GM06990 (cell line): Measurements from ENCODE around the gene STAT1.

Experiments used
- DNase-seq: peaks from one replicate; pipeline ENCODE4 v3.0.0-alpha.2; 2011; ENCODE audit not compliant: insufficient read length; ENCODE audit errors: extremely low read depth
- H3K27me3 ChIP-seq: replicated peaks from 2 replicates; pipeline ENCODE4 v1.6.0; 2011; ENCODE audit warnings: low read length; ENCODE audit not compliant: control insufficient read depth, insufficient read depth
- H3K36me3 ChIP-seq: 2 replicates; pipeline ENCODE4 v1.5.1; 2011; ENCODE audit warnings: low read length; ENCODE audit not compliant: control insufficient read depth, insufficient read depth
- H3K4me3 ChIP-seq: replicated peaks from 2 replicates; pipeline ENCODE4 v1.5.1; 2011; ENCODE audit warnings: low read depth, mild to moderate bottlenecking, control low read depth, low read length
- CTCF ChIP-seq: IDR thresholded peaks from 2 replicates; pipeline ENCODE4 v1.5.1; 2011; ENCODE audit warnings: low read length, control low read depth, mild to moderate bottlenecking, inconsistent platforms; ENCODE audit not compliant: insufficient read depth, poor library complexity, severe bottlenecking

Gene STAT1

DNA sequence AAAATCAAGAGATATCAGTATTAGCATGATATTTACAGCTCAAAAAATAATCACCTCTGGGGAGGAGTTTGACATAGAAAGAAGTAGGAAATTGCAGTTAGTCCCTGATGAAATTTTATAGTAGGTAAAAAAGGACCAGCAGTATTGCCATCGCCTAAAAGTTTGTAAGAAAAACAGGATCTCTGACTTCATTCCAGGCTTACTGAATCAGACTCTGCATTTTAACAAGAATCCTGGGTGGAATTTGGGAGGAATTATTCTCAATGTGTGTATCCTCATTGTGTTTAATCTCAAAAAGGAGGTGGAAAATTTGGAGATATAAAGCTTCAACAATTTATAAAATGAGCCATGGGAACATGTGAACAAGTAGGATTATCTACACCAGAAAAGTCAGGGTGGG, 31.2 kb upstream of the STAT1 start:
- no peak for TF ChIP-seq CTCF
- no peak for DNase-seq
- H3K4me3 ChIP-seq, result no peak overlapping the region

GRCh38 chr2:191043438-191043837, 29.5 kb upstream of the STAT1 start:
- no peak for TF ChIP-seq CTCF
- DNase-seq, result no peak
- Histone ChIP-seq H3K27me3 (no peaks in the 10 kb centered on the region), H3K36me3 (no peaks in the 10 kb centered on the region), H3K4me3 (no peak overlapping the region)

More for the DNA sequence above, 31.2 kb upstream of the STAT1 start:
- H3K27me3 ChIP-seq, result no peaks in the 10 kb centered on the region
- H3K36me3 ChIP-seq, result no peaks in the 10 kb centered on the region

DNA sequence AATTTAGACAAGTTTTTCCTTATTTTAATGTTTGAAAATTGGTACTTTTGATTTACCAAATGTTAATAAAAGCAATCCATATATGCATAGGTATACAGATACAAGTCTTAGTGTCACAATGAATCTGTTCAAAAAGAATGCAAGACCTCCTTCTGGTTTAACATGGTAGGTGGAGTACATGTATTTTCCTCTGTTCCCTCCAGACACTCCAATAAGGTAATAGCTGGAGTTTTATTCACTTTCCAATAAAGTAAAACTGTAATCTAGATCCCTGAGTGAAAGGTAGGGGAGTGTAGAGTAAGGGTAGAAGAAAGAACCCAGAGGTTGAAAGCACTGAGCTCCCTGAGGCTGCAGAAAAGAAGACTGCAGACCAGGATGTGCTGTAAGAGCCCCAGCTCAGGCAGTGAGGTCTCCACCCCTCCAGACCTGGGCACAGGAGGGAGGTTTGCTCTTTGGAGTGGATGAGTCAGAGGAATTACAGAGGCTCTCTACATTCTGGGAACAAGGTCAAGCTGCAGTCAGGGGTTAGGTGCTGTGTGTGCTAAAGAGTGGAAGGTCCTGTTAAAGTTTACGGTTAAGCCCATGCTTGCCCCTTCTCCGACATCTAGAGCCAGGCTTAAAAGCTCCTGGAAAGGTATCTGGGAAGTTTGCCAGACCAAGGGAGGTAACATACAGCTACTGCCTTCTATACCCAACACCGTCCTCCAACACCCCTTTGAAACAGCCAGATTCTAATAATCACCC, 27.6 kb upstream of the STAT1 start:
- Histone ChIP-seq H3K36me3 (no peaks in the 10 kb centered on the region), H3K27me3 (no peaks in the 10 kb centered on the region), H3K4me3 (no peak overlapping the region)
- TF ChIP-seq CTCF, result no peak
- DNase-seq, result no peak

GRCh38 chr2:191039616-191040015, 25.6 kb upstream of the STAT1 start:
- DNase-seq, result no peak
- TF ChIP-seq CTCF, result no peak
- Histone ChIP-seq H3K27me3 (no peaks in the 10 kb centered on the region), H3K36me3 (no peaks in the 10 kb centered on the region), H3K4me3 (no peak overlapping the region)

- Histone ChIP-seq H3K4me3 (no peak overlapping the region), H3K27me3 (no peaks in the 10 kb centered on the region), H3K36me3 (no peaks in the 10 kb centered on the region)
- no peak for TF ChIP-seq CTCF
- no peak for DNase-seq
These were observed 24.8 kb upstream of the STAT1 start for GRCh38 chr2:191038741-191039140.
